ENCODE results near the gene LBP. TPM values are rescaled to one million over a fixed set of nuclear protein-coding genes. Genes with fewer than 3 reads are reported as not detected.

LBP gene
- total RNA-seq, 2 donors from 2014 or later: 0.54 to 1.7 TPM

- TF ChIP-seq, protein P1, sequence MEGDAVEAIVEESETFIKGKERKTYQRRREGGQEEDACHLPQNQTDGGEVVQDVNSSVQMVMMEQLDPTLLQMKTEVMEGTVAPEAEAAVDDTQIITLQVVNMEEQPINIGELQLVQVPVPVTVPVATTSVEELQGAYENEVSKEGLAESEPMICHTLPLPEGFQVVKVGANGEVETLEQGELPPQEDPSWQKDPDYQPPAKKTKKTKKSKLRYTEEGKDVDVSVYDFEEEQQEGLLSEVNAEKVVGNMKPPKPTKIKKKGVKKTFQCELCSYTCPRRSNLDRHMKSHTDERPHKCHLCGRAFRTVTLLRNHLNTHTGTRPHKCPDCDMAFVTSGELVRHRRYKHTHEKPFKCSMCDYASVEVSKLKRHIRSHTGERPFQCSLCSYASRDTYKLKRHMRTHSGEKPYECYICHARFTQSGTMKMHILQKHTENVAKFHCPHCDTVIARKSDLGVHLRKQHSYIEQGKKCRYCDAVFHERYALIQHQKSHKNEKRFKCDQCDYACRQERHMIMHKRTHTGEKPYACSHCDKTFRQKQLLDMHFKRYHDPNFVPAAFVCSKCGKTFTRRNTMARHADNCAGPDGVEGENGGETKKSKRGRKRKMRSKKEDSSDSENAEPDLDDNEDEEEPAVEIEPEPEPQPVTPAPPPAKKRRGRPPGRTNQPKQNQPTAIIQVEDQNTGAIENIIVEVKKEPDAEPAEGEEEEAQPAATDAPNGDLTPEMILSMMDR (IDR thresholded peaks at IDR 0.05): no peak
- DNase-seq (ENCODE audit: low spot score) (no peak), ATAC-seq (ENCODE audit: insufficient number of reproducible peaks, low FRiP score, low read depth) (no peak)
- Histone ChIP-seq H3K27ac (no peak overlapping the region), H3K27me3 (replicated peaks; ENCODE audit: insufficient read depth) (no peaks in the 10 kb centered on the region), H3K4me3 (no peak overlapping the region), H3K9me3 (no peaks in the 10 kb centered on the region), H3K36me3 (peaks cover 74% of the 10 kb centered on the region), H3K4me1 (ENCODE audit: control insufficient read depth in 1 of 2, low read depth in 2 of 2) (no peaks in the 10 kb centered on the region)
These were observed 78.1 kb downstream of the LBP start for GRCh38 chr20:38424401-38424800.

DNA sequence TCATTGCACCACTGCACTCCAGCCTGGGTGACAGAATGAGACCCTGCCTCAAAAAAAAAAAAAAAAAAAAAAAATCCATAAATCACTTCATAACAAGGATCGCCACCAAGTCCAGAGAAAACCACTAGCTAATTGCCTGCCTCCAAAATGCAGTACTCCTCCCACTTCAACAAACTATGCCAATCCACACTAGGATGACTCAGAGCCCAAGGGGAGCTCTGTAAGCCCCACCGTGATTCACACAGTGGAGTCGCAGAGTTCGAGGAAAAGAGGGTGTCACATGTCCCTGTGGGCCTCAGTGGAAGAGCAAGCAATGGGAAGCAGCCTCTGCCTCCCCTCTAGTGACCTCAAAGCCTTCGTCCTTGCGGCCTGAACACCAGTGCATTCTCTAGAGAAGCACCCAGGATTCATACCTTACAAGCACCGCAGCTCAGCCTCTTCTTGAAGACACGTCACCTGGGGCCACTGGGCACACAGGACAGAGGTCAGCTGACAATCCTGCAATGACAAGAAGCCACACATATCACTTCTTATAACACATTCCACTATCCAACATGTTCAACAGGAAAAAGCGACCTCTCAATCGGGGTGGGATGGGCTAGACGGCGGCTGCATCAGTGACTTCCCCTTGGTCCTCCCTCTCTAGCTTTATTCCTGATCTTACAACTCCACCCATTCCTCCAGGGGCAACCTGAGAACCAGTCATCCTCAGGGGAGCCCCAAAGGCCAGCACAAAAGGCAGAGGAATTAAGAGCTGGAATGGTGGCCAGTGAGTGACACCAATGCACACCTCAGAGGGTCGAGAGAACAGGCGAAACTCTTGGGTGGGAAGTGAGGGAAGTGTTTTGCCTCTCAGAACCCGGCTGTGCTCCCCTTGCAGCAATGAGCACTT lies 80.0 kb downstream of the LBP start:
- TF ChIP-seq, protein P1 (IDR thresholded peaks at IDR 0.05): no peak
- H3K4me1 ChIP-seq (ENCODE audit: control insufficient read depth in 1 of 2, low read depth in 2 of 2): no peaks in the 10 kb centered on the region
- H3K9me3 ChIP-seq: no peaks in the 10 kb centered on the region
- H3K27ac ChIP-seq: no peak overlapping the region
- H3K36me3 ChIP-seq: peaks cover 72% of the 10 kb centered on the region
- no peaks in the 10 kb centered on the region for H3K27me3 ChIP-seq (replicated peaks; ENCODE audit: insufficient read depth)
- no peak overlapping the region for H3K4me3 ChIP-seq
- DNase-seq (ENCODE audit: low spot score) (peak; percentile 25), ATAC-seq (ENCODE audit: insufficient number of reproducible peaks, low FRiP score, low read depth) (no peak)

Other genes with a start within 250 kb of the LBP start
- 100 to 1,000 TPM; 371 to 755 TPM for gene TGM2, start 181.2 kb upstream of the LBP start, total RNA-seq
- gene KIAA1755, start 85.7 kb upstream of the LBP start, total RNA-seq: 10 to 100 TPM; 11.0 to 45.4 TPM
- gene BPI, start 42.3 kb upstream of the LBP start, total RNA-seq: 1 to 10 TPM in 1 of 2 donors, under 1 TPM in 1; 0.35 to 4.1 TPM
- gene SNHG17, start 88.8 kb downstream of the LBP start, total RNA-seq: 10 to 100 TPM in 1 of 2 donors, 1 to 10 TPM in 1; 8.9 to 38.9 TPM
- gene RALGAPB, start 126.4 kb downstream of the LBP start, total RNA-seq: 10 to 100 TPM; 50.2 to 51.5 TPM
- not detected for gene ADIG, start 234.7 kb downstream of the LBP start, total RNA-seq